Right ventricle myocardium inferior (tissue), 1 donor: ENCODE data around the gene RNF41. TPM values are rescaled to one million over a fixed set of nuclear protein-coding genes. Genes with fewer than 3 reads are reported as not detected.
"Not testable (repeated sequence)": the region's sequence is repeated elsewhere in the genome, so short reads cannot be mapped to it uniquely, and the experiment has no call there.

Experiments
- ATAC-seq: fragments of 200-7000 bp; cut with Tn5 transposase; one replicate; pipeline ENCODE4 v1.9.1; 2020; ENCODE audit warnings: mild to moderate bottlenecking, moderate library complexity
- DNase-seq: peaks from one replicate; pipeline ENCODE4 v3.0.0; 2021; ENCODE audit errors: missing footprints
- intact Hi-C: fragments of 100-400 bp; cut with DNase I; formaldehyde crosslinking; loops from one replicate; pipeline ENCODE4 v1.11.0; 2022
- total RNA-seq: library from RNA; stranded (reverse); fragmentation: NEBNext Ultra II Directional; extraction: Animal tissue kit (Norgen Biotek cat#: 25700); gene quantifications from one replicate; pipeline ENCODE4 v1.2.1, GENCODE V29; 2021
- donor health status: DM: no; HTN: yes; CAD: no; lungs with severe emphysema.

The RNF41 gene
- total RNA-seq, 1 donor from 2014 or later: 53.8 TPM

DNA sequence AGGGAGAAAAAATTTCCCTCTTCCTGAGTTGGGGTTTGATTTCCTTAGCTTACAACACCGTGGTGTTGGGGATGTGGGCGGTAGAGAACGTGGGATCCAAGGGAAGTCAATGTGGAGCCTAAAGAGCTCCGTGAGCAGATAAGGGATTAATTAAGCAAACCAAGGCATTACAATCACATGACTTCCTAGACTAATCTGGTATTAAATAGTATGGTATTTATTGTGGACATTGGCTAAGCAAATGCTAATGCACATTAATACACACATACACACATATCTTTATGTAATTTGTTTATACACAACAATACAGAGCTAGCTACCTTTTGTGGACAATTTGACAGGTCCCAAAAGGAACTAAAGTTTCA lies 791 bp upstream of the RNF41 start:
- intact Hi-C loops: loop anchor here (5.0 kb wide), 1 partner anchor 35 kb away; the partner anchor contains the start of gene ANKRD52
- ATAC-seq (no peak), DNase-seq (no peak)

GRCh38 chr12:56221232-56221756 lies 428 bp downstream of the RNF41 start:
- ATAC-seq: peak; percentile 21
- intact Hi-C loops: loop anchor here (5.0 kb wide), 1 partner anchor 36 kb away; the partner anchor contains the start of gene ANKRD52
- DNase-seq: no peak

DNA sequence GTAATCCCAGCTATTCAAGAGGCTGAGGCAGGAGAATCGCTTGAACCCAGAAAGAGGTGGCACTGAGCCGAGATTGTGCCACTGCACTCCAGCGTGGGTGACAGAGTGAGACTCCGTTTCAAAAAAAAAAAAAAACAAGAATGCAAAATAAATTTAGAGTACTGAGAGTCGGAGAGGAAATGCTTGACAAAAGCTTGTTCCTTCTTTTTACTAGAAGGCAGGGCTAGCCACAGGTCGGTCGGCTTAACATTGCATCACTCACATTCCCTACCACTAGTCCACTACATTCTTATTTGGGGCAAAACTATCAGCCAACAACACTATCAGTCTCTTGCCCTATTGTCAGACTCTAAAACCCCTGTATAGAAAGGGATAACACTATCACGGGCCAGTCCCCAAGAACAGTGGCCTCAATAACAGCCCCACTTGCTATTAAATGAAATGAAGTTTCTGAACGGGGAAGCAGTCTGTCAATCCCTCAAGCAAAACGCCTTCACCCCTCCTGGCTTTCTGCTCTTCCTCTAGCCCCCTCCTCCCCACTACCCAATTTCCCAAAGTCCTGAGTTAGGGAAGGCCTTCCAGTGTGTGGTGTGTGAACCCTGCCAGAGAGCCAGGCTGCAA lies 1.0 kb downstream of the RNF41 start:
- DNase-seq (no peak), ATAC-seq (no peak)
- intact Hi-C loops: loop anchor here (5.0 kb wide), 1 partner anchor 37 kb away; the partner anchor contains the start of gene ANKRD52

DNA sequence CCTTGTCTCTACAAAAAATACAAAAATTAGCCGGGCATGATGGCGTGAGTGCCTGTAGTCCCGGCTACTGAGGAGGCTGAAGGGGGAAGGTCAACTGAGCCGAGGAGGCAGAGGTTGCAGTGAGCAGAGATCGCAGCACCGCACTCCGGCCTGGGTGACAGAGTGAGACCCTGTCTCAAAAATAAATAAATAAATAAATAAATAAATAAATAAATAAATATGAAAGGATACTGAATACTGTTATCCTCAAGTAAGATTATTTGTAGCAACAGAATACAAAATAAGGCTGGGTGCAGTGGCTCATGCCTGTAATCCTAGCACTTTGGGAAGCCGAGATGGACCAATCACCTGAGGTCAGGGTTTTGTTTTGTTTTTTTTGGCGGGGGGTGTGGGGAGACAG lies 1.9 kb downstream of the RNF41 start:
- intact Hi-C loops: loop anchor here (5.0 kb wide), 1 partner anchor 37 kb away; the partner anchor contains the start of gene ANKRD52
- ATAC-seq (no peak), DNase-seq (no peak)

GRCh38 chr12:56216461-56216860 lies 5.3 kb downstream of the RNF41 start:
- no peak for ATAC-seq
- no peak for DNase-seq
- intact Hi-C loops: no loop called here

DNA sequence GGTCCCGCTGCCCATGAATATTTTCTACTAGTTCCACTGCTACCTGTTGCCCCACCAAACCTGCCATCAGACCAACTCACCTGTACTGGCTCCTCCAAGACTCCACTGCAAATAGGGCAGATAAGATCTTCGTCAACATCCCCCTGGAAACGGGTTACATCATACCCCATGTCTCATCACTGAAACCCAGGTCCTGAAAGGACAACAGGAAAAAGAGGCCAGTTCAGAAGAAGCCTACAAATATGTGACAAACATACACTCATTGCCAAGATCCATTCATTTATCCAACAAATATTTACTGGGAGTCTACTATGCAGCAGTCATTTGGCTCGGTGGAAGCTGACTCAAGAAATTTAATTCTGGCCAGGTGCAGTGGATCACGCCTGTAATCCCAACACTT lies 7.8 kb downstream of the RNF41 start:
- DNase-seq: no peak
- intact Hi-C loops: no loop called here
- no peak for ATAC-seq

- intact Hi-C loops: no loop called here
- ATAC-seq (no peak), DNase-seq (no peak)
These were observed 9.4 kb downstream of the RNF41 start for GRCh38 chr12:56212361-56212760.

- intact Hi-C loops: no loop called here
- DNase-seq (no peak), ATAC-seq (no peak)
These were observed 13.7 kb downstream of the RNF41 start for GRCh38 chr12:56208006-56208405.

DNA sequence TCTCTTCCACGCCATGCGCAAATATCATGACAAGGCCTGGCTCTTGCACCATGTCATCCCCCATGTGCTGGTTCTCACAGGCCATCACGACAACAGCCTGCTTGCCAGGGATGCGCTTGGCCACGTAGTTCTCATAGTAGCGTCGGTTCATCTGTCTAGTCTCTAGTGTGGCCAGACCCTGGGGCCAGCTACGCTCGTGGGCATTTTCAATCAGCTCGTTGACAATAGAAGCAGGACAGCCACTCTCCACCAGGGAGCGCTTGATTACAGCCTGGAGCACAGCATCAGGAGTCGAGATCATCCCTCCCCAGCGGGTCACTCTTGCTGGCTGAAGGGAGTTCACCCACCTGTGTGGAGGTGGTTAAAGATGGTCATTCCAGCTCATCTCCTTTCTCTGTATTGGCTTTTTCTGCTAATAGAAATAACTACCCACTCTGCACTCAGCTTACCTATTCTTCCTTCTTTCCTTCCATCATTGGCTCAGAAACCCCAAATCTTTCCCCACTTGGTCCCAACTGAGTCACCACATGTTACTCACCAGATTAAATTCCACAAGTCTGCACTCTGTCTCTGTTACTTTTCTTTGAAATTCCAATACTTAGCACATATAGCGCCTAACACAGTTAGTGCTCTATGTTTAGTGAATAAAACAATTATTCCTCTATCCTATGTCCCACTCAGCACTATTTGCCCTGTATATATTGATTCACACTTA lies 15.1 kb downstream of the RNF41 start:
- ATAC-seq (peak; percentile 56), DNase-seq (no peak)
- intact Hi-C loops: no loop called here

- no peak for DNase-seq
- ATAC-seq: no peak
- intact Hi-C loops: no loop called here
These were observed 16.3 kb downstream of the RNF41 start for GRCh38 chr12:56205445-56205844.

GRCh38 chr12:56204275-56204674 lies 17.4 kb downstream of the RNF41 start:
- DNase-seq: no peak
- no peak for ATAC-seq
- intact Hi-C loops: no loop called here

GRCh38 chr12:56202838-56203237 lies 18.9 kb downstream of the RNF41 start:
- DNase-seq: no peak
- ATAC-seq: no peak
- intact Hi-C loops: no loop called here

- no peak for DNase-seq
- intact Hi-C loops: no loop called here
- ATAC-seq: no peak
These were observed 19.4 kb downstream of the RNF41 start for GRCh38 chr12:56202366-56202765.

- intact Hi-C loops: no loop called here
- DNase-seq (no peak), ATAC-seq (no peak)
These were observed 22.9 kb downstream of the RNF41 start for GRCh38 chr12:56198836-56199235.

GRCh38 chr12:56197921-56198635 lies 23.6 kb downstream of the RNF41 start:
- intact Hi-C loops: no loop called here
- ATAC-seq (no peak), DNase-seq (no peak)

- ATAC-seq, intact Hi-C loops, DNase-seq: not testable (repeated sequence)
These were observed 24.7 kb downstream of the RNF41 start for GRCh38 chr12:56196818-56197550.

DNA sequence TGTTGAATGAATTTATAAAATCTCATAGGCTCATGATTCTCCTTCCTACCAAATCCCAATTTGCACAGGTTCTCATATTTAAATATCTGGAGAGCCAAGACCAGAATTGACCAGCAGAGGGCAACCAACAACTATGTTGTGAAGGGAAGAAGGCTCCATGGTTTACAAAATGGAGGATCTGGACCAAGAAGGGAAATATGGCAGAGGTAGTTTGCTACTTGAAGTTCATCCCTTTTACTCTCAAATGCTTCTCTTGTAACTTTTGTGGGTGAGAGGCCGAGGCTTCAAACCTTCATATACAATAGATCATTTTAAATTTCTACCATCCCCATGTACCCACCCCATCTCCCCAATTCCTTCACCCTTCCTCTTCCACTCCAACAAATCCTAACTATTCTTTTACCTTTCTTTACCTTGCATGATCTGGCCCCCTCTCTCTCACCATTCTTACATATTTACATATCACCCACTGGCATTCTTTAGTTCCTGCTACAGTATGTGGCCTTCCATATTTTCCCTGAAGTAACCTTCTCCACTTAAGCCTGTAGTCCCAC lies 28.6 kb downstream of the RNF41 start:
- DNase-seq: no peak
- intact Hi-C loops: loop anchor here (1.0 kb wide), 2 partner anchors 31 to 275 kb away; partner anchors contain the start of genes NABP2 and SPRYD4
- no peak for ATAC-seq

GRCh38 chr12:56192582-56192981 lies 29.1 kb downstream of the RNF41 start:
- intact Hi-C loops: no loop called here

More at GRCh38 chr12:56192582-56192981, 29.1 kb downstream of the RNF41 start:
- DNase-seq (no peak), ATAC-seq (no peak)
